ENCODE measurements around the gene SFT2D1. TPM values are rescaled to one million over a fixed set of nuclear protein-coding genes. Genes with fewer than 3 reads are reported as not detected.

The SFT2D1 gene
- total RNA-seq, 3 donors from 2014 or later: 41.1 to 52.4 (median 52.1) TPM

DNA sequence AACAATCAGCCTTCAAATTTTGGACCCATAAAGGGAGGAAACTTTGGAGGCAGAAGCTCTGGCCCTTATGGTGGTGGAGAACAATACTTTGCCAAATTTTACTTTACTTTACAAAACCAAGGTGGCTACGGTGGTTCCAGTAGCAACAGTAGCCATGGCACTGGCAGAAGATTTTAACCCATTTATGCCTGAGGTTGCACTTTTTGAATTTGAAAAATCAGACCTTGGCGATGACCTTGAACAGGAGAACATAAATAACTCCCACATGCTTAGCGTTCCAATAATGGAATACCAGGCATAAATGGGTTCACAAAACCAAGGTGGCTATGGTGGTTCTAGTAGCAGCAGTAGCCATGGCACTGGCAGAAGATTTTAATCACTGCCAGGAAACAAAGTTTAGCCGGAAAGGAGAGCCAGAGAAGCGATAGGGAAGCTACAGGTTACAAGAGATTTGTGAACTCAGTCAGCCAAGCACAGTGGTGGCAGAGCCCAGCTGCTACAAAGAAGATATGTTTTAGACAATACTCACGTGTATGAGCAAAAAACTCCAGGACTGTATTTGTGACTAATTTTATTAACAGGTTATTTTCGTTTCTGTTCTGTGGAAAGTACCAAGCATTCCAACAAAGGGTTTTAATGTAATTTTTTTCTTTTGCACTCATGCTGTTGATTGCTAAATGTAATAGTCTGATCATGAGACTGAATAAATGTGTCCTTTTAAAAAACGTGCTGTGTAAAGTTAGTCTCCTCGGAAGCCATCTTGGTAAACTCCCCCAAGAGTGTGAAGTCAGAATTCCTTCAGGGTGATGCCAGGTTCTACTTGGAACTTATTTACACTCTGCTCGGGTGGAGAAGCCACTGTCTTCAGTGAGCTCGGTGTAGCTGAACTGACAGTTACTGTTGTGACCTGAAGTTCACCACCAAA, 6.7 kb downstream of the SFT2D1 start:
- no peak for DNase-seq (ENCODE audit: low spot score in 2 of 2)
- intact Hi-C loops (cut with DNase I; ENCODE audit: low total_unique reads): no loop called here
- no peak overlapping the region for H3K27ac ChIP-seq
- no peak overlapping the region for H3K4me3 ChIP-seq
- peaks cover 0 to 8% of the 10 kb centered on the region in 2 donors for H3K4me1 ChIP-seq
- H3K9me3 ChIP-seq: no peaks in the 10 kb centered on the region
- no peaks in the 10 kb centered on the region for H3K27me3 ChIP-seq
- TF ChIP-seq, protein P1, sequence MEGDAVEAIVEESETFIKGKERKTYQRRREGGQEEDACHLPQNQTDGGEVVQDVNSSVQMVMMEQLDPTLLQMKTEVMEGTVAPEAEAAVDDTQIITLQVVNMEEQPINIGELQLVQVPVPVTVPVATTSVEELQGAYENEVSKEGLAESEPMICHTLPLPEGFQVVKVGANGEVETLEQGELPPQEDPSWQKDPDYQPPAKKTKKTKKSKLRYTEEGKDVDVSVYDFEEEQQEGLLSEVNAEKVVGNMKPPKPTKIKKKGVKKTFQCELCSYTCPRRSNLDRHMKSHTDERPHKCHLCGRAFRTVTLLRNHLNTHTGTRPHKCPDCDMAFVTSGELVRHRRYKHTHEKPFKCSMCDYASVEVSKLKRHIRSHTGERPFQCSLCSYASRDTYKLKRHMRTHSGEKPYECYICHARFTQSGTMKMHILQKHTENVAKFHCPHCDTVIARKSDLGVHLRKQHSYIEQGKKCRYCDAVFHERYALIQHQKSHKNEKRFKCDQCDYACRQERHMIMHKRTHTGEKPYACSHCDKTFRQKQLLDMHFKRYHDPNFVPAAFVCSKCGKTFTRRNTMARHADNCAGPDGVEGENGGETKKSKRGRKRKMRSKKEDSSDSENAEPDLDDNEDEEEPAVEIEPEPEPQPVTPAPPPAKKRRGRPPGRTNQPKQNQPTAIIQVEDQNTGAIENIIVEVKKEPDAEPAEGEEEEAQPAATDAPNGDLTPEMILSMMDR (IDR thresholded peaks at IDR 0.05): no peak
- TF ChIP-seq POLR2AphosphoS5 (IDR thresholded peaks at IDR 0.05) (no peak), POLR2A (IDR thresholded peaks at IDR 0.05) (no peak)
- H3K36me3 ChIP-seq: no peaks in the 10 kb centered on the region

DNA sequence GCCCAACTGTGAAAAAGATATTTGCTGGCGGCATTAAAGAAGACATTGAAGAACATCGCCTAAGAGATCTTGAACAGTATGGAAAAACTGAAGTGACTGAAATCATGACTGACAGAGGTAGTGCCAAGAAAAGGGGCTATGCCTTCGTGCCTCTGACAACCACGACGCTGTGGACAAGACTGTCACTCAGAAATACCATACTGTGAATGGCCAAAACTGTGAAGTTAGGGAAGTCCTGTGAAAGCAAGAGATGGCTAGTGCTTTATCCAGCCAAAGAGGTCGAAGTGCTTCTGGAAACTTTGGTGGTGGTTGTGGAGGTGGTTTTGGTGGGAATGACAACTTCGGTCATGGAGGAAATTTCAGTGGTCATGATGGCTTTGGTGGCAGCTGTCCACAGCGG, 7.5 kb downstream of the SFT2D1 start:
- intact Hi-C loops (cut with DNase I; ENCODE audit: low total_unique reads): no loop called here
- no peak overlapping the region for H3K4me3 ChIP-seq
- peaks cover 0 to under 1% of the 10 kb centered on the region in 2 donors for H3K4me1 ChIP-seq
- TF ChIP-seq POLR2AphosphoS5 (IDR thresholded peaks at IDR 0.05): no peak
- TF ChIP-seq, protein P1 (IDR thresholded peaks at IDR 0.05): no peak
- no peak for TF ChIP-seq POLR2A (IDR thresholded peaks at IDR 0.05)
- H3K36me3 ChIP-seq: no peaks in the 10 kb centered on the region
- no peak for DNase-seq (ENCODE audit: low spot score in 2 of 2)
- no peaks in the 10 kb centered on the region for H3K9me3 ChIP-seq
- no peak overlapping the region for H3K27ac ChIP-seq
- H3K27me3 ChIP-seq: no peaks in the 10 kb centered on the region

DNA sequence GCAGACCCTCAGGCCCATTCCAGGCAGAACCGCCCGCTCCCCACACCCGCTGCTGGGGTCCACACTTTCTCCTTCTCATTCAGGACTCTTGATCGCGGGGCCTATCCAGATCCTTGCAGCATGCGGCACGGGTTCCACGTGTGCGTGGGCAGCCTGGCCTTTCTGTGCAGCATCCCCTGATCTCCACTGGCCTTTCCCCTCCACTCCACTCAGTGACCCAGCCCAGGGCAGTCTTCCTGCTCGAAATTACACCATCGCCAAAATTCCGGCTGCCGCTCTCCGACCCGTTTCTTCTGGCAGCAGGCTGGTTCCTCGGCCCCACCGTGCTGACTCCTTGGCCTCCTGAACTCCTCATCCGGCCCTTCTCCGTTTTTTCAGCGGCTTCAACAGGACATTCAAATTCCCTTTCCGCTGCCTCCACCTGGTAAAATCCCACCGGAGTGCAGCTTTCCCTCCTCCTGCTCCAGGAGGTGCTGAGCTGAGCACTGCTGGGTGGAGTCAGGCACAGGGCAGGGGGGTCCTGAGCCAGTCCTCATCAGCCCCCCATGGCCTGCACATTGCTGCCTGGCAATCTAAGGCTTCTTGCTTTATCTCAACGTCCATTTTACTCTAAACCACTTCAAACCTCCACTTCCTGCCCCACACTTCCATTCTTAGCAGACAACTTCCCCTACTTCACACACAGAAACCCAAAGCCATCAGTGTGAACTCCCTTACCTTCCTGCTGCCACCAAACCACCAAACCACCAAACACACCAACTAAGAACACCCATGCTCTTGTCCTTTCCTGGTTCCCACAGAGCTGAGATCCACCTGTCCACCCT, 9.0 kb downstream of the SFT2D1 start:
- Histone ChIP-seq H3K4me3 (peak overlapping the region in 1 of 3 donors; percentile 26), H3K36me3 (no peaks in the 10 kb centered on the region), H3K27ac (no peak overlapping the region), H3K9me3 (no peaks in the 10 kb centered on the region), H3K4me1 (no peaks in the 10 kb centered on the region), H3K27me3 (no peaks in the 10 kb centered on the region)
- no peak for TF ChIP-seq POLR2AphosphoS5 (IDR thresholded peaks at IDR 0.05)
- TF ChIP-seq, protein P1 (IDR thresholded peaks at IDR 0.05): no peak
- no peak for TF ChIP-seq POLR2A (IDR thresholded peaks at IDR 0.05)
- intact Hi-C loops (cut with DNase I; ENCODE audit: low total_unique reads): no loop called here
- DNase-seq (ENCODE audit: low spot score in 2 of 2): no peak

DNA sequence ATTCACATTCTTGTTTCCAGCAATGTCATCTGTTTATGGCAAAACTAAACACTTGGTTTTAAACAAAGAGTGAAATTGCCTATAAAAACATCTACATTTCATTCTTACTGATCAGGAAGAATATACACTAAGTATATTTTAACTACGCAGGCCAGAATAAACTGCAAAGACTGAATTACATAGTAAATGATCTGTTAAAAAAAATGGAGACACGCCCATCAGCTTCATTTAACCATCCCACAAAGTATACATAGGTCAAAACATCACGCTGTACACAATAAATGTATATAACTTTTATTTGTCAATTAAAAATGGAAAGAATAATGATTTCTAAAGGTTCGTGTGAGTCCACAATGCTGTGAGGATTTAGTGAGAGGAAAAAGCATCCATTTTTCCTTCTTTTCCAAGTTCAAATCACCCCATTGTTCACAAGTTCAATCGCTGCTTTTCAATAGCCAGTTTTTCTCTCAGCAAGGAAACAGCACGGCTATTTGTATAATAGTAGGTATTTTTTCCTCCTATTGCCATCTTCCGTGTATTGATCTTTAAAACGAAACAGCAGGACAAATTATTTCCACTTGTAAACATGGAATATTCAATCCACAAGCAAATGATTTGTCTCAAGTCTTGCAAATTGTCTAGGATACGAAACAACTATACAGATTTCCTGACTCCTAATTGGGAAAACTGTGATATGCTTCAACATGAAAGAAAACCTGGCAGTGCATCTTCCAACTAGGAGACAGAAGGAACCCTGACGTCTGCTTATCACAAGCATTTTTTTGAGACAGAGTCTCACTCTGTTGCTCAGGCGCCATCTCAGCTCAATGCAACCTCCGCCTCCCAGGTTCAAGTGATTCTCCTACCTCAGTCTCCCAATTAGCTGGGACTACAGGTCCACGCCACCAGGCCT, 10.6 kb downstream of the SFT2D1 start:
- Histone ChIP-seq H3K27ac (no peak overlapping the region), H3K9me3 (no peaks in the 10 kb centered on the region), H3K27me3 (no peaks in the 10 kb centered on the region), H3K4me1 (no peaks in the 10 kb centered on the region), H3K36me3 (no peaks in the 10 kb centered on the region), H3K4me3 (no peak overlapping the region)
- TF ChIP-seq POLR2AphosphoS5 (IDR thresholded peaks at IDR 0.05) (no peak), POLR2A (IDR thresholded peaks at IDR 0.05) (no peak)
- TF ChIP-seq, protein P1 (IDR thresholded peaks at IDR 0.05): no peak
- DNase-seq (ENCODE audit: low spot score in 2 of 2): no peak
- intact Hi-C loops (cut with DNase I; ENCODE audit: low total_unique reads): no loop called here

All from breast epithelium (tissue), 4 donors.